PC-3 (cell line): ENCODE data around the gene NFKB1. TPM values are rescaled to one million over a fixed set of nuclear protein-coding genes. Genes with fewer than 3 reads are reported as not detected.

Source experiments
- ATAC-seq: fragments of 200-7000 bp; cut with Tn5 transposase; 2 replicates; pipeline ENCODE4 v1.9.1; 2020; ENCODE audit warnings: mild to moderate bottlenecking, moderate library complexity
- BruUV-seq: library from RNA; stranded (reverse); fragments of 400-500 nt; replicated peaks from 2 replicates; lab custom pipeline; 2021; lab: Mats Ljungman, UMichigan
- CTCF ChIA-PET: fragments of 300-600 bp; sonication (Branson Sonifier 250); formaldehyde crosslinking; loops from one replicate; lab custom pipeline; 2022; ENCODE audit warnings: antibody characterized with exemption; lab: Charles Lee
- POLR2A ChIA-PET: fragments of 300-600 bp; sonication (Branson Sonifier 250); formaldehyde crosslinking; loops from one replicate; lab custom pipeline; 2022; ENCODE audit warnings: antibody characterized with exemption; ENCODE audit not compliant: unreplicated experiment; lab: Charles Lee
- DNase-seq: peaks from one replicate; pipeline ENCODE4 v3.0.0-alpha.2; 2015
- H2AFZ ChIP-seq: fragments of 300-600 bp; sonication (generic); 2 replicates; pipeline ENCODE4 v1.6.0; 2016; ENCODE audit warnings: antibody characterized with exemption, low read length
- H3F3A ChIP-seq: fragments of 300-600 bp; sonication (generic); one replicate; pipeline ENCODE4 v1.6.0; 2017; ENCODE audit warnings: antibody characterized with exemption, low read length, control low read depth, mild to moderate bottlenecking; ENCODE audit not compliant: unreplicated experiment
- H3K27ac ChIP-seq: fragments of 300-600 bp; sonication (generic); 2 replicates; pipeline ENCODE4 v1.5.1; 2016; ENCODE audit warnings: mild to moderate bottlenecking, low read length
- H3K27me3 ChIP-seq: fragments of 300-600 bp; sonication (generic); 2 replicates; pipeline ENCODE4 v1.6.1; 2016; ENCODE audit warnings: low read length, mixed read lengths
- H3K36me3 ChIP-seq: fragments of 300-600 bp; sonication (generic); 2 replicates; pipeline ENCODE4 v1.6.1; 2016; ENCODE audit warnings: low read depth, mixed run types, low read length, mixed read lengths
- H3K4me1 ChIP-seq: fragments of 300-600 bp; sonication (generic); 2 replicates; pipeline ENCODE4 v1.5.1; 2016; ENCODE audit warnings: low read length; ENCODE audit not compliant: insufficient read depth
- H3K4me2 ChIP-seq: fragments of 300-600 bp; sonication (generic); 2 replicates; pipeline ENCODE4 v1.6.0; 2016; ENCODE audit warnings: low read length
- H3K4me3 ChIP-seq: fragments of 300-600 bp; sonication (generic); 2 replicates; pipeline ENCODE4 v1.5.1; 2016; ENCODE audit warnings: mild to moderate bottlenecking, low read length, mixed read lengths
- H3K79me2 ChIP-seq: fragments of 300-600 bp; sonication (generic); 2 replicates; pipeline ENCODE4 v1.6.1; 2017; ENCODE audit warnings: low read length, mixed read lengths
- H3K9ac ChIP-seq: fragments of 300-600 bp; sonication (generic); 2 replicates; pipeline ENCODE4 v1.6.0; 2016; ENCODE audit warnings: mild to moderate bottlenecking, low read length
- H3K9me2 ChIP-seq: fragments of 300-600 bp; sonication (generic); replicated peaks from 2 replicates; pipeline ENCODE4 v1.6.1; 2016; ENCODE audit warnings: mixed run types, low read length, mixed read lengths
- H3K9me3 ChIP-seq: fragments of 300-600 bp; sonication (generic); 2 replicates; pipeline ENCODE4 v1.6.1; 2016; ENCODE audit warnings: low read length, mixed read lengths
- H4K20me1 ChIP-seq: fragments of 300-600 bp; sonication (generic); 2 replicates; pipeline ENCODE4 v1.6.1; 2016; ENCODE audit warnings: low read length, mixed read lengths
- EZH2 ChIP-seq: fragments of 300-600 bp; sonication (generic); IDR thresholded peaks from one replicate; pipeline ENCODE4 v1.6.1; 2017; ENCODE audit warnings: antibody characterized with exemption, mild to moderate bottlenecking, low read length; ENCODE audit not compliant: unreplicated experiment
- EZH2phosphoT487 ChIP-seq: fragments of 300-600 bp; sonication (generic); IDR thresholded peaks from 2 replicates; pipeline ENCODE4 v1.6.1; 2018; ENCODE audit warnings: mild to moderate bottlenecking, antibody characterized with exemption, low read length, borderline replicate concordance
- intact Hi-C: fragments of 100-400 bp; cut with micrococcal nuclease; formaldehyde crosslinking; loops from 2 replicates; pipeline ENCODE4 v1.9.0; 2023
- total RNA-seq: library from RNA; depleted of rRNA; stranded (reverse); fragments of >200 nt; gene quantifications from 2 replicates; pipeline ENCODE4 v1.2.3, GENCODE V29; 2014
- TF ChIP-seq, protein P1 (sequence below): fragments of 300-600 bp; sonication (generic); conservative IDR thresholded peaks from 2 replicates; pipeline ENCODE4 v1.5.1; 2017; ENCODE audit warnings: antibody characterized with exemption, low read depth, mild to moderate bottlenecking, low read length

Gene NFKB1
- total RNA-seq, 1 experiment from 2014 or later, result 22.2 TPM

DNA sequence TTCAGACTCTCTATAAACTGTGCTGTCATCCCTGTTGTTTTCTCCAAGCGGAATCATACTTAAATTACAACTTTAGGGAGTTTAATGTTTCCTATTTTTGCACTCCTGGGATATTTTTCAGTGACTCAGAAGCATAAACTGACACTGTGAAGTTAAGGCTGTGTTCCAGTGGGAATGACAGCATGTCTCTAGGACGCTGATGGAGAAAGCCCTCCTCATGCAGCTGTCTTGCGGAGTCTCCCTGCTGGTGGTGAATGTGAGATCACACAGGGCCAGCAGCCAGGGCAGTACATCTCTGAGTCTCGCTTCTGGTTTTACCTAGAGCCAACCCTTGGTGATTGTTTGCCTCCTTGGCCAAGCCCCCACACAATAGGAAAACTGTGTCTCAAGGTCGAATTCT, 53.3 kb downstream of the NFKB1 start:
- intact Hi-C loops, result no loop called here
- Histone ChIP-seq H3K4me1 (no peaks in the 10 kb centered on the region), H3K9ac (no peak overlapping the region), H3K9me3 (no peaks in the 10 kb centered on the region), H2AFZ (no peak overlapping the region), H3K9me2 (no peaks in the 10 kb centered on the region), H3K4me3 (no peak overlapping the region), H3K27me3 (no peaks in the 10 kb centered on the region), H3K27ac (no peak overlapping the region), H3K36me3 (0 out of 2 replicates have a peak, but pooled peaks cover 5% of the 10 kb centered on the region), H3K4me2 (no peak overlapping the region), H3K79me2 (no peaks in the 10 kb centered on the region), H4K20me1 (no peaks in the 10 kb centered on the region), H3F3A (no peaks in the 10 kb centered on the region)
- no peak for ATAC-seq
- CTCF ChIA-PET, result no interaction called here
- DNase-seq, result no peak
- POLR2A ChIA-PET, result no interaction called here
- TF ChIP-seq EZH2 (no peak), EZH2phosphoT487 (no peak)
- TF ChIP-seq, protein P1, sequence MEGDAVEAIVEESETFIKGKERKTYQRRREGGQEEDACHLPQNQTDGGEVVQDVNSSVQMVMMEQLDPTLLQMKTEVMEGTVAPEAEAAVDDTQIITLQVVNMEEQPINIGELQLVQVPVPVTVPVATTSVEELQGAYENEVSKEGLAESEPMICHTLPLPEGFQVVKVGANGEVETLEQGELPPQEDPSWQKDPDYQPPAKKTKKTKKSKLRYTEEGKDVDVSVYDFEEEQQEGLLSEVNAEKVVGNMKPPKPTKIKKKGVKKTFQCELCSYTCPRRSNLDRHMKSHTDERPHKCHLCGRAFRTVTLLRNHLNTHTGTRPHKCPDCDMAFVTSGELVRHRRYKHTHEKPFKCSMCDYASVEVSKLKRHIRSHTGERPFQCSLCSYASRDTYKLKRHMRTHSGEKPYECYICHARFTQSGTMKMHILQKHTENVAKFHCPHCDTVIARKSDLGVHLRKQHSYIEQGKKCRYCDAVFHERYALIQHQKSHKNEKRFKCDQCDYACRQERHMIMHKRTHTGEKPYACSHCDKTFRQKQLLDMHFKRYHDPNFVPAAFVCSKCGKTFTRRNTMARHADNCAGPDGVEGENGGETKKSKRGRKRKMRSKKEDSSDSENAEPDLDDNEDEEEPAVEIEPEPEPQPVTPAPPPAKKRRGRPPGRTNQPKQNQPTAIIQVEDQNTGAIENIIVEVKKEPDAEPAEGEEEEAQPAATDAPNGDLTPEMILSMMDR, result no peak
- BruUV-seq, result no TSS peak

DNA sequence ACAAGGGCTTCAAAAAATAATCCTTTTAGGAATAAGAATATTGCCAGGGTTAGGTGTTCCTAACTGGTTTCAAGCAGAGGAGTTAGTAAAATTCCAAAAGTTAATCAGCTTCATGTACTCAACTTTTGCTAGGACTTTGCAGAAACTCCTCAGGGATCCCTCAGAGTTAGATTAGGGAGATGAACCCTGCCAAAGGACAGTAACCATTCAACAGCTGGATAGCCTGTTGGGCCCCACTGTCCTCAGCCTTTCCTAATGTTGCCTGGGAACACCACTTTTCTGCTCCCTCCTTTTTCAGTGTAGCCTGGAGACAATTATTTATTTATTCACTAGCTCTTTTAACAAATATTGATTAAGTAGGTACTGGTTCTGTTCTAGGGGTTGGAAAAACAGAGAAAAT, 53.8 kb downstream of the NFKB1 start:
- H3K36me3 ChIP-seq, result 0 out of 2 replicates have a peak, but pooled peaks cover 5% of the 10 kb centered on the region
- no peak overlapping the region for H3K9ac ChIP-seq

DNA sequence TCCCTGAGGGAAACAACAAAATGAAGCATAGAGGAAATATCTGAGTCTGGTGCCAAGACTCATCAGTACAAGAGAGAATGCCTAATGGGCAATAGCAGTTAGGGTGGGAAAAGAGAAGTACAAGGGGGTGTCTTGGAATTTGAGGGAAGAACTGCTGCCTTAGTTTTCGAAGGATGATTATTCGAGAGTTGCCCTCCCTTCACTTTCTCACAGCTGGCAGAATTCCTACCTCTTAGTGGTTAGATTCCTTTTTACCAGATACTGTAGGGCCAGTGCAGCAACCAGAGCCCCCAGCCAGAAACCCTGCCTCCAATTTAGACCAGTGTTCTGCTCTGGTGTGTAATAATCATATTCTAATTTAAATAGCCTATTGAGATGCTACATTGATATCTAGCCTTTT, 56.5 kb downstream of the NFKB1 start:
- ATAC-seq (no peak), DNase-seq (no peak)
- Histone ChIP-seq H3K4me3 (no peak overlapping the region), H3K9me2 (no peaks in the 10 kb centered on the region), H3K4me2 (no peak overlapping the region), H3K27ac (no peak overlapping the region), H2AFZ (no peak overlapping the region), H3K4me1 (no peaks in the 10 kb centered on the region), H3K36me3 (no peaks in the 10 kb centered on the region), H4K20me1 (no peaks in the 10 kb centered on the region), H3F3A (no peaks in the 10 kb centered on the region), H3K79me2 (no peaks in the 10 kb centered on the region), H3K9ac (no peak overlapping the region), H3K9me3 (no peaks in the 10 kb centered on the region), H3K27me3 (no peaks in the 10 kb centered on the region)
- TF ChIP-seq, protein P1, result no peak
- TF ChIP-seq EZH2, result no peak
- no peak for TF ChIP-seq EZH2phosphoT487
- intact Hi-C loops, result no loop called here
- POLR2A ChIA-PET, result no interaction called here
- CTCF ChIA-PET, result no interaction called here
- BruUV-seq, result no TSS peak

More for the DNA sequence above, 53.8 kb downstream of the NFKB1 start:
- H4K20me1 ChIP-seq, result no peaks in the 10 kb centered on the region
- no peaks in the 10 kb centered on the region for H3K4me1 ChIP-seq
- no peak overlapping the region for H3K4me3 ChIP-seq
- H3K79me2 ChIP-seq, result no peaks in the 10 kb centered on the region
- H3K27ac ChIP-seq, result no peak overlapping the region
- CTCF ChIA-PET, result no interaction called here
- TF ChIP-seq EZH2 (no peak), EZH2phosphoT487 (no peak)
- no peak for DNase-seq
- POLR2A ChIA-PET, result no interaction called here
- H3K9me3 ChIP-seq, result no peaks in the 10 kb centered on the region
- ATAC-seq, result no peak
- no peak overlapping the region for H3K4me2 ChIP-seq
- H2AFZ ChIP-seq, result no peak overlapping the region
- intact Hi-C loops, result no loop called here
- no peaks in the 10 kb centered on the region for H3F3A ChIP-seq
- no TSS peak for BruUV-seq
- no peaks in the 10 kb centered on the region for H3K27me3 ChIP-seq
- H3K9me2 ChIP-seq, result no peaks in the 10 kb centered on the region
